NCI-H2196 treated with DMSO at 0.1 percent for 48 hours (cell line): ENCODE results near the gene ZFAND4.
"Not testable (repeated sequence)": the region's sequence is repeated elsewhere in the genome, so short reads cannot be mapped to it uniquely, and the experiment has no call there.

ENCODE experiments used
- DNase-seq: peaks from one replicate; lab custom pipeline; 2025; ENCODE audit not compliant: unreplicated experiment; lab: John Stamatoyannopoulos, UW

The ZFAND4 gene

GRCh38 chr10:45592432-45592831 lies 80.1 kb downstream of the ZFAND4 start:
- DNase-seq: no peak

GRCh38 chr10:45591280-45591679 lies 81.3 kb downstream of the ZFAND4 start:
- no peak for DNase-seq

GRCh38 chr10:45589868-45590267 lies 82.7 kb downstream of the ZFAND4 start:
- DNase-seq: no peak

- no peak for DNase-seq
Observed at GRCh38 chr10:45589009-45589408, 83.6 kb downstream of the ZFAND4 start.

GRCh38 chr10:45586028-45586824 lies 86.3 kb downstream of the ZFAND4 start:
- no peak for DNase-seq

GRCh38 chr10:45585131-45585530 lies 87.4 kb downstream of the ZFAND4 start:
- DNase-seq: no peak

GRCh38 chr10:45582386-45582781 lies 90.2 kb downstream of the ZFAND4 start:
- DNase-seq: no peak

- no peak for DNase-seq
Observed at GRCh38 chr10:45581582-45582385, 90.8 kb downstream of the ZFAND4 start.

- DNase-seq: no peak
Observed at GRCh38 chr10:45581216-45581549, 91.4 kb downstream of the ZFAND4 start.

- DNase-seq: no peak
Observed at GRCh38 chr10:45580371-45581215, 92.0 kb downstream of the ZFAND4 start.

GRCh38 chr10:45578384-45578971 lies 94.1 kb downstream of the ZFAND4 start:
- DNase-seq: no peak

- DNase-seq: no peak
Observed at GRCh38 chr10:45575966-45576597, 96.5 kb downstream of the ZFAND4 start.

- DNase-seq: not testable (repeated sequence)
Observed at GRCh38 chr10:45575032-45575761, 97.4 kb downstream of the ZFAND4 start.

- no peak for DNase-seq
Observed at GRCh38 chr10:45569471-45569870, 103.1 kb downstream of the ZFAND4 start.

GRCh38 chr10:45566415-45566814 lies 106.2 kb downstream of the ZFAND4 start:
- DNase-seq: no peak
